Measurements from ENCODE around the gene SUPT6H. TPM values are rescaled to one million over a fixed set of nuclear protein-coding genes. Genes with fewer than 3 reads are reported as not detected.

Gene SUPT6H
- total and polyA plus RNA-seq, 9 of the 15 experiments (the other 6 are each of a cell fraction or from before 2014, with no cell fraction given) = 1.7 to 77.7 (median 49.2) TPM

DNA sequence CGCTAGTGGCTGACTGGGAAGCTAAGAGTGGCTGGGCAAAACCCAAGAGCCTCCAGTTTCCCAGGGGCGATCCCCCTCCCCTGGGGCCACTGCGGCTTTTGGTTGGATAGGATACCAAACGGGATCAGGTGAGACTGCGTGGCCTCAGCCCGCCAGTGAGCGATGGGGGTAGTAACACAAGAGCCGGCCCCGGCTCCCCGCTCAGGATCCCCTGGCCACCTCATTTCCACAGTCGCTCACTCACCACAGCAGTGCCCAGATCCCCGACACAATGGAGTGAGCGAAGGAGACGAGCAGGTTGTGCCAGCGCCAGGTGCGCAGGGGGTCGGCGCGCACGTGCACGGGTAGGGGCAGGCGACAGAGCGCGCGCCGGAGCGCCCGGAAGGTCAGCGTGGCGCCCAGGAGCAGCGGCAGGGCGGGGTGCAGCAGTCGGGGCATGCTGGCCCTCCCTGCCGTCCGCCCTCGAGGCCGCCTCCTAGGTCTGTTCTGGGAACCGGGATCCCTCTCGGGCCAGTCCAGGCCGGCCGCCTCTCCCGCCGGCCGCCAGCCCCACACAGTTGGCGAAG is 63.7 kb downstream of the SUPT6H start (continued):
- TF ChIP-seq CXXC5 (CRISPR knock-in tag; IDR thresholded peaks at IDR 0.05) (peak; percentile 84), CSDE1 (IDR thresholded peaks at IDR 0.05) (no peak), PRDM10 (IDR thresholded peaks at IDR 0.05; ENCODE audit: partially characterized antibody) (no peak), TAF7 (tag; IDR thresholded peaks at IDR 0.05) (no peak), NFXL1 (CRISPR knock-in tag; IDR thresholded peaks at IDR 0.05) (no peak), ZNF77 (CRISPR knock-in tag; IDR thresholded peaks at IDR 0.05) (no peak), HINFP (tag; conservative IDR thresholded peaks at IDR 0.05; ENCODE audit: low read depth) (peak; percentile 71; the same call in 1 of the 2 replicates), FOSL1 (tag; conservative IDR thresholded peaks at IDR 0.05) (no peak), TFE3 (CRISPR knock-in tag; IDR thresholded peaks at IDR 0.05) (no peak), GATA2 (CRISPR knock-in tag; IDR thresholded peaks at IDR 0.05) (no peak), ZNF507 (tag; conservative IDR thresholded peaks at IDR 0.05) (no peak), SMARCA5 (IDR thresholded peaks at IDR 0.05) (no peak), IFI16 (CRISPR knock-in tag; IDR thresholded peaks at IDR 0.05) (no peak), SP2 (IDR thresholded peaks at IDR 0.05; ENCODE audit: extremely low read depth, low read depth, low read length, poor library complexity, severe bottlenecking) (peak; percentile 3), THRA (IDR thresholded peaks at IDR 0.05) (no peak), POLR2G (IDR thresholded peaks at IDR 0.05; ENCODE audit: low read depth, low read length) (peak; percentile 93), ZNF316 (IDR thresholded peaks at IDR 0.05) (no peak), SLC30A9 (CRISPR knock-in tag; IDR thresholded peaks at IDR 0.05) (no peak), ZKSCAN1 (IDR thresholded peaks at IDR 0.05; ENCODE audit: low read depth, low read length) (no peak), TCF7L2 (IDR thresholded peaks at IDR 0.05; ENCODE audit: low read depth, low read length) (no peak), ZBTB17 (CRISPR knock-in tag; IDR thresholded peaks at IDR 0.05) (peak; percentile 66)

Measured in K562 (cell line).